Measurements from ENCODE around the gene SCN1B.

- TF ChIP-seq POLR2A (IDR thresholded peaks at IDR 0.05): no peak
- TF ChIP-seq, protein P1, sequence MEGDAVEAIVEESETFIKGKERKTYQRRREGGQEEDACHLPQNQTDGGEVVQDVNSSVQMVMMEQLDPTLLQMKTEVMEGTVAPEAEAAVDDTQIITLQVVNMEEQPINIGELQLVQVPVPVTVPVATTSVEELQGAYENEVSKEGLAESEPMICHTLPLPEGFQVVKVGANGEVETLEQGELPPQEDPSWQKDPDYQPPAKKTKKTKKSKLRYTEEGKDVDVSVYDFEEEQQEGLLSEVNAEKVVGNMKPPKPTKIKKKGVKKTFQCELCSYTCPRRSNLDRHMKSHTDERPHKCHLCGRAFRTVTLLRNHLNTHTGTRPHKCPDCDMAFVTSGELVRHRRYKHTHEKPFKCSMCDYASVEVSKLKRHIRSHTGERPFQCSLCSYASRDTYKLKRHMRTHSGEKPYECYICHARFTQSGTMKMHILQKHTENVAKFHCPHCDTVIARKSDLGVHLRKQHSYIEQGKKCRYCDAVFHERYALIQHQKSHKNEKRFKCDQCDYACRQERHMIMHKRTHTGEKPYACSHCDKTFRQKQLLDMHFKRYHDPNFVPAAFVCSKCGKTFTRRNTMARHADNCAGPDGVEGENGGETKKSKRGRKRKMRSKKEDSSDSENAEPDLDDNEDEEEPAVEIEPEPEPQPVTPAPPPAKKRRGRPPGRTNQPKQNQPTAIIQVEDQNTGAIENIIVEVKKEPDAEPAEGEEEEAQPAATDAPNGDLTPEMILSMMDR (IDR thresholded peaks at IDR 0.05): no peak
- no peak for TF ChIP-seq EP300 (IDR thresholded peaks at IDR 0.05)
Observed at GRCh38 chr19:35058370-35058769, 28.1 kb downstream of the SCN1B start.

All from tibial nerve (tissue), 4 donors.